Prostate gland (tissue), 2 donors: ENCODE data around the gene FNDC3B.

ENCODE experiments used
- POLR2A ChIP-seq: fragments of 450-650 bp; IDR thresholded peaks from one replicate; pipeline ENCODE4 v1.6.1; 2016; ENCODE audit warnings: antibody characterized with exemption, mild to moderate bottlenecking
- POLR2AphosphoS5 ChIP-seq: sonication (generic); formaldehyde crosslinking; IDR thresholded peaks from one replicate; pipeline ENCODE4 v1.6.1; 2017; ENCODE audit warnings: antibody characterized with exemption
- TF ChIP-seq, protein P1 (sequence below), 4 experiments: fragments of 200-600 bp in 2 of 4; fragments of 450-650 bp in 2 of 4; sonication (generic) in 2 of 4; IDR thresholded peaks; 1 replicate in 3 of 4; 2 replicates in 1 of 4; pipeline ENCODE4 v1.5.1; 2016 to 2019; ENCODE audit warnings: antibody characterized with exemption in 4 of 4, mild to moderate bottlenecking in 2 of 4, moderate library complexity in 2 of 4

DNA sequence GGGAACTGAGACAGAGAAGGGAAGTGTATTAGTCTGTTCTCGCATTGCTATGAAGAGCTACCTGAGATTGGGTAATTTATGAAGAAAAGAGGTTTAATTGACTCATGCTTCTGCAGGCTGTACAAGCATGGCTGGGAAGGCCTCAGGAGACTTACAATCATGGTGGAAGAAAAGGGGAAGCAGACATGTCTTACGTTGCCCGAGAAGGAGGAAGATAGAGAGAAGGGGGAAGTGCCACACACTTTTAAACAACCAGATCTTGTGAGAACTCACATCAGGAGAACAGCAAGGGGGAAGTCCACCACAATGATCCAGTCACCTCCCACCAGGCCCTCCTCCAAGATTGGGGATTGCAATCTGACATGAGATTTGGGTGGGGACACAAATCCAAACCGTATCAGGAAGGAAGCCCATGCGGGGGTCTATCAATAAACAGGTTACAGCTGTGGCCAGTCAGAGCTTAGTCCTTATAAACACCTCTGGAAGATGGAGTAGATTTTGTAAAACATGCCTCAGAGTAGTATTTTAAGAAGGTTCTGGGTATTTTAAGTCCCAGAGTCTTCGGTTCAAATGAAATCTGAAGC lies 254.9 kb downstream of the FNDC3B start:
- TF ChIP-seq POLR2A, result no peak
- TF ChIP-seq, protein P1, sequence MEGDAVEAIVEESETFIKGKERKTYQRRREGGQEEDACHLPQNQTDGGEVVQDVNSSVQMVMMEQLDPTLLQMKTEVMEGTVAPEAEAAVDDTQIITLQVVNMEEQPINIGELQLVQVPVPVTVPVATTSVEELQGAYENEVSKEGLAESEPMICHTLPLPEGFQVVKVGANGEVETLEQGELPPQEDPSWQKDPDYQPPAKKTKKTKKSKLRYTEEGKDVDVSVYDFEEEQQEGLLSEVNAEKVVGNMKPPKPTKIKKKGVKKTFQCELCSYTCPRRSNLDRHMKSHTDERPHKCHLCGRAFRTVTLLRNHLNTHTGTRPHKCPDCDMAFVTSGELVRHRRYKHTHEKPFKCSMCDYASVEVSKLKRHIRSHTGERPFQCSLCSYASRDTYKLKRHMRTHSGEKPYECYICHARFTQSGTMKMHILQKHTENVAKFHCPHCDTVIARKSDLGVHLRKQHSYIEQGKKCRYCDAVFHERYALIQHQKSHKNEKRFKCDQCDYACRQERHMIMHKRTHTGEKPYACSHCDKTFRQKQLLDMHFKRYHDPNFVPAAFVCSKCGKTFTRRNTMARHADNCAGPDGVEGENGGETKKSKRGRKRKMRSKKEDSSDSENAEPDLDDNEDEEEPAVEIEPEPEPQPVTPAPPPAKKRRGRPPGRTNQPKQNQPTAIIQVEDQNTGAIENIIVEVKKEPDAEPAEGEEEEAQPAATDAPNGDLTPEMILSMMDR (IDR thresholded peaks at IDR 0.05), result no peak
- no peak for TF ChIP-seq POLR2AphosphoS5
